Hepatic stellate cell (primary cell): ENCODE results near the gene RICTOR.
"Not testable (repeated sequence)": the region's sequence is repeated elsewhere in the genome, so short reads cannot be mapped to it uniquely, and the experiment has no call there.

Experiments
- DNase-seq: peaks from one replicate; pipeline ENCODE4 v3.0.0; 2011; ENCODE audit warnings: low spot score

RICTOR gene

GRCh38 chr5:39055027-39055767 lies 19.0 kb downstream of the RICTOR start:
- no peak for DNase-seq

GRCh38 chr5:39053189-39053588 lies 21.0 kb downstream of the RICTOR start:
- DNase-seq, result no peak

- no peak for DNase-seq
These were observed 22.1 kb downstream of the RICTOR start for GRCh38 chr5:39052141-39052540.

- DNase-seq, result no peak
These were observed 24.9 kb downstream of the RICTOR start for GRCh38 chr5:39049315-39049714.

- no peak for DNase-seq
These were observed 33.3 kb downstream of the RICTOR start for GRCh38 chr5:39040875-39041274.

GRCh38 chr5:39034493-39034892 lies 39.7 kb downstream of the RICTOR start:
- not testable (repeated sequence) for DNase-seq

GRCh38 chr5:39031041-39031440 lies 43.2 kb downstream of the RICTOR start:
- DNase-seq, result no peak

GRCh38 chr5:39025456-39025855 lies 48.7 kb downstream of the RICTOR start:
- no peak for DNase-seq

GRCh38 chr5:39024884-39025283 lies 49.3 kb downstream of the RICTOR start:
- DNase-seq, result no peak

- DNase-seq, result no peak
These were observed 50.2 kb downstream of the RICTOR start for GRCh38 chr5:39024005-39024404.

GRCh38 chr5:39023121-39023520 lies 51.1 kb downstream of the RICTOR start:
- DNase-seq, result no peak

GRCh38 chr5:39022151-39022550 lies 52.0 kb downstream of the RICTOR start:
- no peak for DNase-seq

GRCh38 chr5:39021413-39021812 lies 52.8 kb downstream of the RICTOR start:
- no peak for DNase-seq

GRCh38 chr5:39020458-39020857 lies 53.7 kb downstream of the RICTOR start:
- DNase-seq, result no peak

- no peak for DNase-seq
These were observed 54.9 kb downstream of the RICTOR start for GRCh38 chr5:39019254-39019653.

GRCh38 chr5:39017504-39017903 lies 56.7 kb downstream of the RICTOR start:
- no peak for DNase-seq

- no peak for DNase-seq
These were observed 57.5 kb downstream of the RICTOR start for GRCh38 chr5:39016587-39017275.

- DNase-seq, result no peak
These were observed 58.2 kb downstream of the RICTOR start for GRCh38 chr5:39015743-39016586.

- peak; percentile 35 for DNase-seq
These were observed 59.6 kb downstream of the RICTOR start for GRCh38 chr5:39014561-39014960.

GRCh38 chr5:39013938-39014337 lies 60.3 kb downstream of the RICTOR start:
- no peak for DNase-seq

GRCh38 chr5:39010958-39011357 lies 63.2 kb downstream of the RICTOR start:
- not testable (repeated sequence) for DNase-seq

- no peak for DNase-seq
These were observed 64.2 kb downstream of the RICTOR start for GRCh38 chr5:39009981-39010380.

GRCh38 chr5:39009280-39009679 lies 64.9 kb downstream of the RICTOR start:
- no peak for DNase-seq
